HG03520 (cell line): ENCODE results near the gene GLI2.

ENCODE experiments used
- ATAC-seq: cut with Tn5 transposase; IDR thresholded peaks from one replicate; pipeline ENCODE4 v1.9.1; 2021; ENCODE audit warnings: mild to moderate bottlenecking, moderate library complexity; ENCODE audit not compliant: unreplicated experiment

GLI2 gene

DNA sequence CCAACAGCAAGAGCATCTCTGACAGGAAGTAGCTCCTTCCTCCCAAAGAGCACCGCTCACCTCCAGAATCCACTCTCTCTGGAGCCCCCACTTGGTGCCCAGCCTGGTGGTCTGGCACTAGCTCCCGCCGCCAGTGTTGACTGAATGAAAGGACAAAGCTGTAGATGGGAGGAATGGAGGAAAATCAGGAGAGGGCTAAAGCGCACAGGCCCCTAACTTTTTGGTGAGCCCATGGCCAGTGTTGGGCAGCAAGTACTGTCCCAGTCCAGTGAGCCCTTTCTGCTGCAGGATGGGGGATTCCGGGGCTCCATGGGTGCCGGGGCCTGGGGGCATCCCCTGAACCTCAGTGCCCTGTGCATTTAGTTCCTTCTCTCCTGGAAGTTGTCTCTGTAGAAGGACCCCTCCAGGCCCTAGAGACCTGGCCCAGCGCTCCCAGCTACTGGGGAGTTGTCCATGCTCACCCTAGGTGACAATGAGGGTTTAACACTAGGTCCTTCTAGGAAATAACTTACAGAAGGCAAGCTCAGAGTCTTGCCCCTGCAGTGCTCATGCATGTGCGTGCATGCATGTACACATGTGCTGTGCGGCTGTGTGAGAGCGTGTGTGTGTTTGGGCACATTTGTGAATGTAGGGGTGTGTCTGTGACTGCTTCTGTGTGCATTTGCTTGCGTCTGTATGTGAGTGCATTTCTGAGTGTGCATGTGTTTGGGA, 33.6 kb downstream of the GLI2 start:
- no peak for ATAC-seq

DNA sequence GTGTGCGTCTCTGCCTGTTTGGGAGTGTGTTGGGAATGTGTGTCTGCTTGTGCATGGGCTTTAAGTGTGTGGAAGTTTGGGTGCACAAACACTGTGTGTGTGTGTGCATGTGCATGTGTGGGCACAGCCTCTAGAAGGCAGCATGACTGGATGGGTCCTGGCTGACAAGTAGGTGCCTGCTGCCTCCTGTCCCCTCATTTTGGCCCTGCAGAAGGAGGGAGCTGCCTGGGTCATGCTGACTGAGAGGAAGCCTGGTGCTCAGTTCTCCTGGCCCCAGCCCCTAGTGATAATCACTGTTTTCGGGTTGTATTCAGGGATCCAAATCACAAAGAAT, 34.1 kb downstream of the GLI2 start:
- ATAC-seq, result no peak

GRCh38 chr2:120770176-120770575, 34.5 kb downstream of the GLI2 start:
- no peak for ATAC-seq

DNA sequence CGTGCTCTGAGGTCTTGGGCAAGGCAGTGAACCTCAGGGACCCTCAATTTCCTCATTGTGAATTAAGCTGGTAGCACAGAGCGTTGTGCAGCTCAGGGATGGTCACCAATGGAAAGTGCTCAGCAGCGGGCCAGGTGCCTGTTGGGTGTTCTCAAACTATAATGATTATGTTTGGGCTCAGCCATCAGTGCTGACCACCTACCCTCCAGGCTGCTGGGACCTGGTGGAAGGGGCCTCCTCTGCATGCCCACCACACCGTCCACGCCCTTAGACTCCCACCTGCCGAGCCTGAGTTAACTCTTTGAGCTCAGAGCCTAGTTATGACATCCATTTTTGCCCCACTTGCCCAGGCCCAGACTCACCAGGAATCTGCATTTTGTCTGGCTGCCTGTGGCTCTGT, 35.0 kb downstream of the GLI2 start:
- no peak for ATAC-seq

DNA sequence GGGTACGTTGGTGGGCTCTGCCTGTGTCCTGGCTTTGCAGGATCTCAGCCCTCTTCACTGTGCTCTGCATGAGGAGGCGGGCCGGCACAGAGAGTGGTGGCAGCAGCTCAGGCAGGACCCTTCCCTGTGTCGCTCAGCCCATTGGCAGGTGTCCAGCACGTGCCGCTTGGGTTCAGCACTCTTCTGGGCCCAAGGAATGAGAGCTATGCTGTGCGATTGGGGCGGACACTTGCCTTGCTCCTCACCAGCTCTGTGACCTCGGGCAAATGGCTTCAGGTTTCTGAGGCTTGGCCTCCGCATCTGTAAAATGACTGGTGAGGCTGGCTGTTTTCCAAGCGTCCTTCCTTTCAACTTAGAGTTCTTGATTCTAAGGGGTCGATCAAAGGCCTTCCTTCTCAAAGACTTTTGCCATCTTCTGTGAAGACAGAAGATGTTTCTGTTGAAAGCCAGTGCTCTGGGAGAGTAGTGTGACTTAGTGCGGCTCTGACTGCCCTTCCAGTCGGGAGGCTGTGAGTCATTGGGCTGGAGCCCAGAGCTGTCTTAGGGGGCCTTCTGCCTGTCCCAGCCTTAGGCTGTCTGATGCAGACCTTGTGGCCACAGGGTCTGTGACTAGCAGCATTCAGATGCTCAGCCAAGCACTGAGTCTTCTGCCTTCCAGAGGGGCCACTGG, 35.6 kb downstream of the GLI2 start:
- ATAC-seq, result no peak

DNA sequence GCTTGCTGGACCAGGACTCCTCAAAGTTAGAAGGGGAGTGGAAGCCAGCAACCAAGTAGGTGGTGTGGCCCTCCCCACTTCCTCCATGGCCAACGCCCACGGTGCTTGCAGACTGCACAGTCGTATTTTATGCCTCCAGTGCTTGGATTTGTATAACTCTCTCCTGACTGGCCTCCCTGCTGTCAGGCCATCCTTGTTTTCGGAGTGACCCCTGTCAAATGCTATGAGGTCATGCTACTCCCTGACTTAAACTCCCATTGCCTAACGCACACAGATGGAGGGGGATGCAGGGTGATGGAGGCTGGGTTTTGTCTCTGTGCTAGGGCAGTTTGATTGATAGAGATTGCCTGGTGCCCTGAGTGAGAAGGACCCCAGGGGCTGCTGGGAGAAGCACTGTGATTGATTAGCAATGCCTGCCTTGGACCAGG, 36.1 kb downstream of the GLI2 start:
- no peak for ATAC-seq

DNA sequence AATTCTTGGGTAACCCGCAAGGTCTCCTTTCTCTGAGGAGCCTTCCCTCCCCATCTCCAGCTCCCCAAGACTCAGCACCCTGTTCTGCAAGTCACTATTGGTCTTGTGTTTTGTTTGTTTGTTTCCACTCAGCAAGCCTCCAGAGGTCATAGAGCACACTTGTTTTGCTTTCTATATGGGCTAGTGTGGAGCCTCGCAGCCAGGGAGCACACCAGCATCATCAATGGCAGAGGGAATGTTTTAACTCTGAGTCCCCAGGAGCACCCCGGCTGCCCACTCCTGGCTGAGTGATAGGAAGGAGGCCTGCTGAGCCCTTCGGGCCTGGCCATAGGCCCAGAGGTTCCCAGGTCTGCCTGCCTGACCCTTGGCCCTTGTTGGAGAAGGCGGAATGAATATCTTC, 36.6 kb downstream of the GLI2 start:
- no peak for ATAC-seq

DNA sequence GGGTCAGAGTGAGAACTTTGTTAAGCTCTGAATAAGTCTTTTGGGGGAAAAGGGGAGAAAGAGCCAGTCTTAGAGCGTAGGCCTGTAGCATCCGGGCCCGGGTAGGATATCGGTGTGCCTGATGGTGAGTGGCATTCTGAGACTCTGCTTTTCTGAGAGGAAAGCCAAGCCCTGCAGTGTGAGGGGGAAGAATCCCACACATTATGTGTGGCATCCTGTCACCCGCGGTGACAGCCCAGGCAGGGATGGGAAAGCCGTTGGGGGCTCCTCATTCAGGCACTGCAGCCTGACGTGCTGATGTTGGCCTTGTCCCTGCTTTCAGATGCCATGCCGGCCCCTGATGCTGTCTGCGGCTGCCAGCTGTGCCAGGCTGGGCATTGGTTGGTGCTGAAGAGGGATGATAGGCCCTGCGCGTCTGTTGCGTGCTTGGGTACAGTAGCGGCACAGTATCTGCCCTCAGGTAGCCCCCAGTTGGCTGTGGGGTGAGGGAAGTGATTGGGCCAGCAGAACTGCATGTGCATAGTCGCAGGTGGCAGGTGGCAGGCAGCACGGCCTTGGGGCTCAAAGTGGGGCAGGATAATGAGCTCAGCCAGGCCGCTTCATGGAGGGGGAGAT, 37.6 kb downstream of the GLI2 start:
- no peak for ATAC-seq

DNA sequence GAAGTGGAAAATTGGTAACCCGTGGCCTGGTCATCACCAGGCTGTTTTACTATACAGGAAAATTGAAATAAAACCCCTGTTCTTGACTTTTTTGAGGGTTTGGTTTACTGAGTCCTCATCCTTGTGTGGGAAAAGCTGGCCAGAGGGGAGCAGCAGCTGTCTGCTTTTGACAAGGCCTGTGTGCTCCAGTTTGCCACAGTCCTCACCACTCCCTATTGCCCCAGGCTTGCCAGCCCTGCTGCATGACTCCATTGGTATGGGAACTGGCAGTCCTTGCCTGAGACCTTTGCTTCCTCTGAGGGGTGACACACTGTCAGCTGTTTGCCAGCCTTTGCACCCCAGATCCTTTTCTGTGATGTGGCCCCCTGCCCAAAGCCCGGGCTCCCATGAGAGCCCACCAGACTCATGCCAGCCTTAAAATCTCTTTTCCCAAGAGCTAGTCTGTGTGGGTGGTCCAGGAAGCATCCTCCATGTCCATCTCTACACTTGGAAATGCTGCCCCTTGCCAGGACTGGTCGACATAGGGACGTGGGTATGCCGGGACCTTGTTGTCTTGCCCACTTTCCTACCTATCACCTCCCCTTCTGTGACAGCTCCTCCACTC, 39.0 kb downstream of the GLI2 start:
- ATAC-seq, result no peak

DNA sequence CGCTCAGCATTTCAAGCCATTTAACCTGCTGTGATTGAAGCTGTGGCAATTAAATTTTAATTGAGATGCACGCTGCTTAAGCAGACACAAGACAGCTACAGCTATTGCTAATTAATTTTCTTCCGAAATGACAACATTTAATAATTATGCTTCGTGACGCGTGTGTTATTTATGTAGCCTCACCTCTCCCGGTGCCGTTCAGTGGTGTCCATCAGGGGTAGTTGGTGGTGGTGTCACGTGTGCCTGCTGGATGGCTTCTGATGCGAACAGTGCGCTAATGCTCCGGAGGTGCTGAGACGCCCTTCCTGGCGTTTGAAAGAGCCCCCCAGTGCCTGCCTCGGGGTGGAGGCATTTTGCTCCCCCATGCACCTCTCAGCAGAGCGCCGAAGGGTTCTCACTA, 39.5 kb downstream of the GLI2 start:
- ATAC-seq, result no peak

- no peak for ATAC-seq
These were observed 40.3 kb downstream of the GLI2 start for GRCh38 chr2:120775801-120776589.

DNA sequence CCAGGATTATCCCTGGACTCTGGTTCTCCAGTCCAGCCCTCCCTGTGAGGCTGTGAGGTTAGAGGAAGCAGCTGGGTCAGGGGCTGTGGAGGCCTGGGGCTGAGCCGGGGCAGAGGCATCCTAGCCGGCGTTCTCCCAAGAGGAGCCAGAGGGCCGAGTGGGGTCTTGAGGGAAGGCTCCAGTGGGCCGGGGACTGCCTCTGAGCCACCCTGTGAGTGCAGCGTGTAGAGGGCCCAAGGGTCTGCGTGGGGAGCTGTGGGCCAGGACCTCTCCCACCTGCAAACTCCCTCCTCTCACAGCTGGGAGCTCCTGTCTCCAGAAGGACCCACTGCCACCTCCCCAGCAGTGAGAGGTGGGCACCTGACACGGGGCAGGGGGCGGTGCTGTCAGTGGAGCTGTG, 41.0 kb downstream of the GLI2 start:
- ATAC-seq, result no peak

DNA sequence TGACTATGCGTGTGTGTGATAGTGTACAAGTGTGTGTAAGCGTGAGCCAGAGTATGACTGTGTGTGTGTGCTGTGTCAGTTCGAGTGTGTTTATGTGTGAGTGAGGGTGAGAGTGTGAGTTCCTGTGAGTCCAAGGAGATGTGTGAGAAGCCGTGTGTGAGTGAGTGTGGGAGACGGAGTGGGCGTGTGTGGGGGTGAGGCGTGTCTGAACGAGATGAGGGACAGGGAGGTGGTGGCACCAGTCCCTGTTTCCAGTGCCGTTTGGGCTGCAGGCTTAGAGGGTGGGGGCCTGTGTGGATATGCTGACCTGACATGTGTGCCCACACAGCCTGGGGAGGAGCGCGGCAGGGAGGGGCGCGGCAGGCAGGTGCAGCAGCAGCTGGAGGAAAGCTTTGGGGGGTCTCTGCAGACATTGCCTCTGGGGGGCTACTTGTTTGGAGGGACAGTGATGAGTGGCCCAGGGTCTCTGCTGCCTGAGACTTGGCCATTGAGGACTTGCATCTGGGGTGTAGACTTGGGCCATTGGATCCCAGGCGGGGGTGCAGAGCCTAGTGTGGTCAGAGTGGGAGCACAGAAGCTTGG, 41.6 kb downstream of the GLI2 start:
- ATAC-seq, result no peak

- no peak for ATAC-seq
These were observed 42.1 kb downstream of the GLI2 start for GRCh38 chr2:120777787-120778186.

GRCh38 chr2:120778244-120778643, 42.6 kb downstream of the GLI2 start:
- no peak for ATAC-seq

GRCh38 chr2:120779781-120780283, 44.2 kb downstream of the GLI2 start:
- no peak for ATAC-seq

- no peak for ATAC-seq
These were observed 44.7 kb downstream of the GLI2 start for GRCh38 chr2:120780402-120780801.

DNA sequence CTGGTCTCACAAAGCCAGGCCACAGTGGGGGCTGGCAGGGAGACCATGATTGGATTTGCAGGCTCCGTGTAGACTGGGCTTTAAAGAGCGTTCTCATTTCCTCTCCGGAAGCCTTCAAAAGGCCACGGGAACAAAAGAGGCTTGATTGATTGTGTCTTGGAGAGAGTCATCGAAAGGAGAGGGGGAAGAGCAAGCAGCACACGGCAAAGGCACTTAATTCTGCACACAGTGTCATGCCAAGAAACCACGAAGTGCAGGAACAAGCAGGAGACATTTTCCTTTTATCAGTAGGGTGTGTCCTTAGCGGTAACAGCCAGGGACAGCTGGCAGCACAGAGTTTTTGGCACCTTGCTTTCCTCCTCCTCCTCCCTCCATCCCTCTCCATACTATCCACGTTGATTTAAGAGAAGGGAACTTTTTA, 47.7 kb downstream of the GLI2 start:
- no peak for ATAC-seq

- ATAC-seq, result no peak
These were observed 48.3 kb downstream of the GLI2 start for GRCh38 chr2:120783969-120784372.
